ENCODE results near the gene FIG4.

The FIG4 gene

DNA sequence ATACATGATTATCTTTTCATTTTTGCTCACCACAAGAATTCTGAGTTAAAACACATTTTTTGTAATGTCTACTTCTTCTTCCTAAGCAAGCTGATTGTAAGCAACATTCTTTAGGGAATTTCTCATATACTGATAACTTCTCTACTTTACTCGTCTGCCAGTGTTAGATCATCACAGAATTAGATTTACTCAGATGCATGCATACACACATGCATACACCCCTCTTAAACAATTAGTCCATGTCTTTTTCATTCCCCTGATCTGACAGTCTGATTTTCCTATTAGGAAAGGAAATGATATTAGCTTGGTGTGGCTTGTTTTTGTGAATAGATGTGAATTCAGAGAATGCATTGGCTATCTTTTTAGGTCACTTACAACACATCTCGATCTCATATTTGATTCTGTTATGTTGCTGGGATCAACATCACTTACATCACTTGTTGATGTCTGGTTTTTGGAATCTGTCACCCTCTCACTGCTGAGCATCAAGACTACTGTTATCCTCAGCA, 91.4 kb downstream of the FIG4 start:
- no peak for DNase-seq
- in situ Hi-C loops (cut with HindIII; ENCODE audit: low pct_ligation_motif_present, low pct_unique_long_range_greater_than_20kb, low sequenced_read_pairs), result no loop called here

DNA sequence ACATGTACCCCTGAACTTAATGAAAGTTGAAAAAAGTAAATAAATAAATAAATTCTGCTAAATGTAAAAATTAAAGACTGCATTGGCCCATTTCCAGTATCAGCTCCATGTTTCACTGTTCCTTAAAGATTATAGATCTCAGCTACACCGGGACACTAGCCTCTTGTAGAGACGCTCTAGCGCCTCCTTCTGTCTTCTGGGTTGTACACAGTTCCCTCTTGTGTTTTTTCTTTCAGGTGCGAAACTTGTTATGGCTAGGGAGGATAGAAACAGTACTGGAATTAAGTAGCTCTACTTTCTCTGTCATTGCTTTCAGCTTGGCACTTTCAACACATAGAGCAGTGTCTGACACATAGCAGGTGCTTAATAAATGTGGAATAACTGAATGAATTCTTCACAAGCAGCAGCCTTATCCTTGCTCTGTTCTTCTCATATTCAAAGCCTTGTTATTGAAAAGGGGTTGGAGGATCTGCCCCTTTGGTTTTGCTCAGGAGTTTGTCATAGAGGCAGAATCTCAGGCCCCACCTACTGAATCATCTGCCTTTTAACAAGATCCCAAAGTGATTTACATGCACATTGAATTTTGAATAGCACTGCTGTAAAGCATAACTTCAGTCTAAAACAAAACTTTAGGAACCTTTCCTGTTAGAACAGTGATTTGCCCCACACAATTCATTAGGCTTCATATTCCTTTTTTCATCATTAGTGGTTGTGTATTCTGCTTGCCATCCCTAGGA, 92.3 kb downstream of the FIG4 start:
- in situ Hi-C loops (cut with HindIII; ENCODE audit: low pct_ligation_motif_present, low pct_unique_long_range_greater_than_20kb, low sequenced_read_pairs), result no loop called here
- no peak for DNase-seq

DNA sequence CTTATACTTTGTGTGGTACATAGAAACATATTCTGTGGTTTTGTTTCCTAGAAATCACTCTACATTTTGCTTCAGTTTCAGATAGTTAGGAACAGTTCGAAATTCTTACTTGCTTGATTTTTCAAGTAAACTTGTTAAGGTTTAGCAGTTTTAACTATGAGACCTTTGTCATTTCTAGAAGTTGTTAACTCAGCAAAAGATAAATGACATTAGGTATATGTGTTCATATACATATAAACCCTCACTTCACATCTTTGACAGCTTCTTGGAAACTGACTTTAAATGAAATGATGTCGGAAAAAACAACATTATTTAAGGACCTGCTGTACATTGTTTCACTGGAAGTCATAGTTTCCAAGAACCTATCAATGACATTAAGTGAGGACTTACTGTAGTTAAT, 96.2 kb downstream of the FIG4 start:
- DNase-seq, result no peak
- in situ Hi-C loops (cut with HindIII; ENCODE audit: low pct_ligation_motif_present, low pct_unique_long_range_greater_than_20kb, low sequenced_read_pairs), result no loop called here

DNA sequence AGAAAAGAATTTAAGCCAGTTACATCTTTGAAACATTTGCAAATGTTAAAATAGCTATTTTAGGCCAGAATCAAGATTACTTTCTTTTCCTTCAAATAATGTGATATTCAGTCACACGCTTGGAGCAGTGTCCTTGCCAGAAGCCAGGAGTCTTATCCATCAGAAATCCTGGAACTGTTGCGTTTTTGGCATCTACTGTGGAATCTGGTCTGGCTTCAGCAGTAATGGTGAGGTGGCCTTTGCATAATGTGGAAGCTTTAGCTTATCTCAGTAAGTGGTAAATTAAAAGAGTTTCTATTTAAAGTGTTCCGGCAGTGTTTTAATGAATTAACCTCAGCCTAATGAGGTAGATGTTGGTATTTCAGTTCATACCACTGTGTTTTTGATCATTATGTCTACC, 97.6 kb downstream of the FIG4 start:
- DNase-seq, result no peak
- in situ Hi-C loops (cut with HindIII; ENCODE audit: low pct_ligation_motif_present, low pct_unique_long_range_greater_than_20kb, low sequenced_read_pairs), result no loop called here

DNA sequence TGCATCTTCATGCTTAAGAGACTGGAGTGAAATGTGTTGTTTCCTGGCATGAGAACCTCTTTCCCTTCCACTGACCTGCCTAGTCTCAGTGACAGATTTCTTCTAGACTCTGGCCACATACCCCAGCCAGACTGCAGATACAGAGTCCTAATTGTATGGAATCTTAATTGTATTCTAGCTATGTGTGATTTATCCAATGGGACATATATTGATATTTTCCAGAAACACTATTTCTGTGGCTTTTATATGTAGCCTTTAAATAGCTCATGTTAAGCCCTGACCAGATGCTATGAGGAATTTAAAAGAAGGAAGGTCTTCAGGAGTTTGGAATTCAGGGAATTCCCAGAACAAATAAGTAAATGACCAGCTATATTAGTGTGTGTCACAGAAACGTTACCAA, 99.0 kb downstream of the FIG4 start:
- peak; percentile 54 for DNase-seq
- in situ Hi-C loops (cut with HindIII; ENCODE audit: low pct_ligation_motif_present, low pct_unique_long_range_greater_than_20kb, low sequenced_read_pairs), result no loop called here

DNA sequence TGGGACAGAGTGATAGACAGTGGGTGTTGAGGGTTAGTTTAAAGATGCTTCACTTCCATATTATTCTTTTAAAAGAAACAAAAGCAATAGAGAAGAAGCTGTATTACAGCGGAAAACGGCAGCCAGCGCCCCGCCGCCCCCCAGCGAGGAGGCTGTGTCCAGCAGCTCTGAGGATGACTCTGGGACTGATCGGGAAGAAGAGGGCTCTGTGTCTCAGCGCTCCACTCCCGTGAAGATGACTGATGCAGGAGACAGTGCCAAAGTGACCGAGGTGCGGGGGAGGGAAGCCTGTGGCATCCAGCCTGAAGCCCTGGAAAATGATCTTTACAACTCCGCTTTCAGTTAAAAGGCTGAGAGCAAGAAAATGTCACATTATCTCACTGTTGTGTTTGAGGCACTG, 100.2 kb downstream of the FIG4 start:
- in situ Hi-C loops (cut with HindIII; ENCODE audit: low pct_ligation_motif_present, low pct_unique_long_range_greater_than_20kb, low sequenced_read_pairs), result no loop called here
- DNase-seq, result peak; percentile 51

DNA sequence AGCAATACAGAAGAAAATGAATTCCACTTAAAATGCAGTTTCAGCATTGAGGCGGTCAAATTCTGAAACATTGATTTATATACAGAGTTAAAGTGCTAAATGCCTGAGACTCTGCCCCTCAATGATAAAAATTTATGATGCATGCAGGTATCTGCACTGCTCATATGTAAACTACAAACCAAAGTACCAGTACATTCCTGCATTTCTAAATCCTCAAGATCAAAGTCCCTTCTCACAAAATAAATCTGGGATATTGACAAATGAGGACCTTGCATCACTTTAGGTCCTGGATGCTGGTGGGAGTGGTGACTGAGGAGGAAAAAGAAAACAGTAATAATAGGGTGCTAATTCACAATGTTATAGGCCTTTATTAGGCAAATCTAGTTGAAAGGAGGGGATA, 101.9 kb downstream of the FIG4 start:
- no peak for DNase-seq
- in situ Hi-C loops (cut with HindIII; ENCODE audit: low pct_ligation_motif_present, low pct_unique_long_range_greater_than_20kb, low sequenced_read_pairs), result no loop called here

DNA sequence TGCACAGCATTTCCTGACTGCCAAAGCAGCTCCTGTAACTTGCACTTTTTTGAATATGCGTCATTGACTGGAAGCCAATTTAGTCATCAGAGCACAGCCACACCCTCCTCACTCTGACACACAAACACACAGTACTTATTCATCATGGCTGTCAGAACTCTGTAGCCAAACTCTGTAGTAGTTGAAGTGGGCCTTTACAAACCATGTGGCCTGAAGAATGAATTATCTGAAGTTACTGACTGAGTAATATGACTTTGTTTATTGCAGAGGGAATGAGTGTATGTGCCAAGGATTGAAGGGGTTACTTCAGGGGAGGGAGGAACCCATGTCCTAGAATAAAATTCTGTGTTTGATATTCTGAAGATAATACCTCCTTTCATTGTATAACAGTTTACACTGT, 102.7 kb downstream of the FIG4 start:
- in situ Hi-C loops (cut with HindIII; ENCODE audit: low pct_ligation_motif_present, low pct_unique_long_range_greater_than_20kb, low sequenced_read_pairs), result no loop called here
- peak; percentile 87 for DNase-seq

DNA sequence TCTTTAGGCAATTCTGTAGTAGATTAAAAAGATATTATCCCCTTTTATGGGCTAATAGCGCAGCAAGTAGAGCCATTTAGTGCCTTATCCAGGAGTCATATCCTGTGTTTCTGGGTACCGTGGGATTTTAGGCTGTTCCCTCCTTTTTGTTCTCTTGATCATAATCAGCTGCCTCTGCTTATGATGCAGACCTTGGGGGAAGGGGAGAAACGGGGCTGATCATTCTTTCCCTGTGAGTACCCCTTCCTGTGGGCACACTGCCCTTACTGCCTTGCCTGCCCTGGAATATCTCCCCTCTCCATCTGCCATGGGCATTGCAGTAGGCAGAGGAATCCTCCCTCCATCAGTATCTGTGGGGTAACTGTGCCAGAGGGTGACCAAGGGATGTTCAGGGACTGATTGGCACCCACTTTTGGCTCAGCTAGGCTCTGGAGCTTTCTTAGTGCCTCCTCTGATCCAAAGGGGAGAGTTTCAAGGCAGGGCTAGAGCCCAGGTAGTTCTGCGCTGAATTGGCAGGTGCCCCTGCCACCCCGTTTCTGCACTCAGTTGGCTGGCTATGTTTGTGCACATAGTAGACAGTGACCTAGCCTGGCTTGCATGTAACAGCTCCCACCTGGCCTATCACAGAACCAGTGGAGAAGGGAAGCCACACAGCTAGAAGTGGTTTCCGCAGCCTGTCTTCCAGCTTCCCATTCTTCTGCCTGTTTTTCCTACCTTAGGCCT, 103.3 kb downstream of the FIG4 start:
- in situ Hi-C loops (cut with HindIII; ENCODE audit: low pct_ligation_motif_present, low pct_unique_long_range_greater_than_20kb, low sequenced_read_pairs), result no loop called here
- peak; percentile 16 for DNase-seq

DNA sequence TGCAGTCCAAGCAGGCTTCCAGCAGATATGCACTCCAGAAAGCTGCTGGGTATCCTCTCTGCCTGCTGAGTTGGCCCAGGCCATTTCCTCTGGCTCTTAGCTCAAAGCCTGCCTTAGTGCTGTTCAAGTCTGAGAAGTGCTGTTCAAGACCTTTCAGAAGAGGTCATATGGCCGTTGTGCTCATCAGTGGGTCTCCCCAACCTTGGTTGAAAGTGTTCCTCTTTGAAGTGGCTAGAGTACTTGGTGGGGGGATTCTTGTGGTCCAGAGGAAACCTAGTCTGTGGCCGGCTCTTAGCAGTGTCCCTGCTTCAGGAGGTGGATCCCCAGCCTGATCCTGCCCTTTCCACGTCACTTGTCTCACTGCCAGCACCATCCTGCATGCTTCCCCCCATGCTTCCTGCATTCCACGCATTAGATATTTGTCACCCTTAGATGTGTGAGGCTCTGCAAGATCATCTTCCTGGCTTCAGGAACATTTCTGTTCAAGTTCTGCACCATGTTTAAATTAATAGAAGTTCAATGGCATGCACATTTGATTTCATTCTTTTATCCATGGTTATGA, 105.0 kb downstream of the FIG4 start:
- DNase-seq, result no peak
- in situ Hi-C loops (cut with HindIII; ENCODE audit: low pct_ligation_motif_present, low pct_unique_long_range_greater_than_20kb, low sequenced_read_pairs), result no loop called here

DNA sequence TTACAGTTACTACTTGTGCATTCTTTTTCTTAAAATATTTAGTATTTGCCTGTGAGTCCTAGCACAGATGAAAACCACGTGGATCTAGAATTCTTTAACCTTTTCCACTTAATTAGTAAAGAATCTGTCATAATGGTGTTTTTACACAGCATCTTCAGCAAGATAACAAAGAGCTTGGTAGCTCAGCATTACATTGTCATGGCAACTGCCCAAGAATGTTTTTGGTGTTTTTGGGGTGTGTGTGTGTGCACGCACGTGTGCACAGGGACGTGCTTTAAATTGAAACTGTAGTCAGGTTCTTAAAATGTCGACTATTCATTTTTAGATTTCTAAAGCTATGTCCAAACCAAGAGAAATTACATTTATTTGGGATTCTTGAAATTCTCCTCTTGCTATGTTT, 108.0 kb downstream of the FIG4 start:
- in situ Hi-C loops (cut with HindIII; ENCODE audit: low pct_ligation_motif_present, low pct_unique_long_range_greater_than_20kb, low sequenced_read_pairs), result no loop called here

DNA sequence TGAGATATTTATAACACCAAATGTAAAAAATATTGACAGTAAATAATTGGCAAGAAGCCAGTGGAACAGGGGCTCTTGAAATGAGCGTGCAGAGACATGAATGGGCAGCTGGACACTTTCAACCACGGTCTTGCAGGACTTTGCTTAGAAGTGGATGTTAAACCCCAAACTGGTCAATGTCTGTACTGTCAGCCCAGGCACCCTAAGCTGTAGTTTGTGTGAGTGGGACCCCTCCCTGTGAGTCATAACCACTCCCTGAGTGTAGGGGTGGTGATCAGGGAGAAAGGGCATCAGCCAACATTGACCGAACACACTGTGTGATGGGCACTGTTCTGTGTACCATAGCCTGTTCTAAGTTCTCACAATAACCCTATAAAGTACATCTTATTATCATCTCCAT, 108.6 kb downstream of the FIG4 start:
- in situ Hi-C loops (cut with HindIII; ENCODE audit: low pct_ligation_motif_present, low pct_unique_long_range_greater_than_20kb, low sequenced_read_pairs), result no loop called here
- DNase-seq, result no peak

More for the DNA sequence above, 108.0 kb downstream of the FIG4 start:
- no peak for DNase-seq

DNA sequence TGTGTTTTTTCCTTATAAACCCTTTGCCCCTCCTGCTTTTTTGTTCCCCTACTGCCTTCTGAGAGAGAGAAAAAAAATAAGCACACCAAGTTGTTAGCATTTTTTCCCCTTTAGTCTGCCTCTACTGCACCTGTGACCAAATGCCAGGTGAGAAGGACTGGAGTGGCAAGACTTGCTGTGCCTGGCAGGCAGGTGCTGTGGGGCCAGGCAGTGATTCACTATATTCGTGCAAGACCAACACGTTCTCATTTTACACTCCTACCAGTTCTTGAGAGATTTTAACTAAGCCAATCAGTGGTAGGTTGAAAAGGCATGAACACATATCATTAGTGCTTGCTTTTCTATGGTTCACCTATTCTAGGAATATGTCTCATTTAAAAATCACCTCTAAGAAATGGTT, 109.7 kb downstream of the FIG4 start:
- in situ Hi-C loops (cut with HindIII; ENCODE audit: low pct_ligation_motif_present, low pct_unique_long_range_greater_than_20kb, low sequenced_read_pairs), result no loop called here
- DNase-seq, result no peak

DNA sequence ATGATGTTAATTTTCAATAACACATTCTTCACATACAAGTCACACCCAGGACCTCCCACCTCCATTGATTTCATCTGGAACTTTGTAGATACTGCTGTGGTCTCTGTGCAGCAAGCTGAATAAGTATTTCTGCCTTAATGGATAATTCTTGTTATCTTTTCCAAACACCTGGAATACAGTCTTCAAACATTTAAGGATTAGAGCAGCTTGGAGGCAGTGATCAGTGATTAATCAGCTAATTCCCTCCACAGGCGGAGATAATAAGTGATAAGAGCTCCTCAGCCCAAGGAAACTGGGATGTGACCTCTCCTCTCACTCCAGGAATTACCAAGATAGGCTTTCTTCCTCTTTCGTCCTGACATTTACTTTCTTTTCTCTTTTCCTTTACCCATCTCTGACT, 110.7 kb downstream of the FIG4 start:
- DNase-seq, result no peak
- in situ Hi-C loops (cut with HindIII; ENCODE audit: low pct_ligation_motif_present, low pct_unique_long_range_greater_than_20kb, low sequenced_read_pairs), result no loop called here

DNA sequence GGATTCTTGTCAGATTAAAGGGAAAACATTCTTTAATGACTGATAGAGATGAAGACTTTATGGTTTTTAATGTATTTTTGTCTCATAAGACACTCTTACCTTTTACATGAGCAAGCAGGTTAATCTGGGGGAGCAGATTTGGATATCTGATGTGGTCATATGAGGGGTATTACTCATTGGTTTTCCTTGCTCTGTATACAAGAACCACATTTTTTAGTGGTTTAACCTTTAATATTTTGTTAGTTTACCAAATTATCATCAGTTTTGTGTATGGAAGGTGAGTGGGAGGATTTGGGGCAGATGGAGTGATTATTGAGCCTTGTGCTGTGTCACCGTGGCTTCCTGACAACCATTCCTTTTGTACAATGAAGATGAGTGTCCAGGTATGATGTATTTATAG, 112.9 kb downstream of the FIG4 start:
- no peak for DNase-seq
- in situ Hi-C loops (cut with HindIII; ENCODE audit: low pct_ligation_motif_present, low pct_unique_long_range_greater_than_20kb, low sequenced_read_pairs), result no loop called here

DNA sequence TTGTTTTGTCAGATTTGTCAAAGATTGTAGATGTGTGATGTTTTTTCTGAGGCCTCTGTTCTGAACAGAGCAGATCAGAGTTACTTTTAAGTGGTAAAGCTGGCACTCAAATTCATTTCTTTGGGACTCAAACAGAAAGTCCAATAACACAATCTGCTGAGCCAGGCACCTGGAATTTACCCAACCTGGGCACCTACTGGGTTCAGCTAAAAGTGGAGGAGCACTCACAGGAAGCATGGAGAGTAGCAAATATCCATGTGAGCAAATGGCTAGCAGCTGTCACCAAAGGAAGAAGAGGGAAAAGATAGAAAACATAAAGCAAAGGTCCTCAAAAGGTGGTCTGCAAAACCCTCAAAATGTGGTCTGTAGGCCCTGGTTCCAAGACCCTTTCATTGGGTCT, 116.8 kb downstream of the FIG4 start:
- DNase-seq, result no peak
- in situ Hi-C loops (cut with HindIII; ENCODE audit: low pct_ligation_motif_present, low pct_unique_long_range_greater_than_20kb, low sequenced_read_pairs), result no loop called here

DNA sequence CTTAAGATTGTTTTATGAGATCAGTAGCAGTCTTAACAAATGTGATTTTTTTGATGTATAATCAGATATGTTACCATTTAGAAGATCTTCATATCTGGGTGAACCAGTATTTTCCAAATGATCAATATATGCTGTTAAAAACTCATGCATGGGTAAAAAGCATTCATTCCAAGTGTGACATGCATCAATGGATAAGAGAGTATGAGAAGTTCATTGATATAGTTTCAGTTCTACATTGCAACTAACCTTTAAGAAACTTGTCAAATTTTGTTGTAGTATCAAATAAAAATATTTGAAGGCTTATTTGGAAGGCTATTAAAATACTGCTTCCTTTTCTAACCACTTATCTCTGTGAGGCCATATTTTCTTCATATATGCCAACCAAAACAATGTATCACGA, 117.7 kb downstream of the FIG4 start:
- in situ Hi-C loops (cut with HindIII; ENCODE audit: low pct_ligation_motif_present, low pct_unique_long_range_greater_than_20kb, low sequenced_read_pairs), result no loop called here
- DNase-seq, result no peak

DNA sequence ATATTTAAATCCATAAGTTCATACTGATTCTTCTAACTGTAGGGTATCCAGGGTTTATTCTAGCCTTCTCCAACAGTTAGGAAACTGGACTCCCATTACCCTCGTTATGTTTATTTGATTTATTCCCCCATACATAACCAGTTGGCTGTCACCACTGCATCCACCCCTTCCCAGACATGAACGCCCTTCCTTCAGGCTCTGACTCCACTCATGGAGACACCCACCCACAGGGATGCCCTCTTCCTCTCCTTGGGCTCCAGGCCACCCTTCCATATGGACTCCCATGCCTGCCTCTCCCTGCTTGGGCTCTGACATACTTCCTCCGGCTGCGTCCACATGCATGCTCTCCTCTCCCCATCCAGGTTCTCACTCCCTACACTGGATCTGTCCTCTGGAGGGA, 124.0 kb downstream of the FIG4 start:
- no peak for DNase-seq
- in situ Hi-C loops (cut with HindIII; ENCODE audit: low pct_ligation_motif_present, low pct_unique_long_range_greater_than_20kb, low sequenced_read_pairs), result no loop called here

DNA sequence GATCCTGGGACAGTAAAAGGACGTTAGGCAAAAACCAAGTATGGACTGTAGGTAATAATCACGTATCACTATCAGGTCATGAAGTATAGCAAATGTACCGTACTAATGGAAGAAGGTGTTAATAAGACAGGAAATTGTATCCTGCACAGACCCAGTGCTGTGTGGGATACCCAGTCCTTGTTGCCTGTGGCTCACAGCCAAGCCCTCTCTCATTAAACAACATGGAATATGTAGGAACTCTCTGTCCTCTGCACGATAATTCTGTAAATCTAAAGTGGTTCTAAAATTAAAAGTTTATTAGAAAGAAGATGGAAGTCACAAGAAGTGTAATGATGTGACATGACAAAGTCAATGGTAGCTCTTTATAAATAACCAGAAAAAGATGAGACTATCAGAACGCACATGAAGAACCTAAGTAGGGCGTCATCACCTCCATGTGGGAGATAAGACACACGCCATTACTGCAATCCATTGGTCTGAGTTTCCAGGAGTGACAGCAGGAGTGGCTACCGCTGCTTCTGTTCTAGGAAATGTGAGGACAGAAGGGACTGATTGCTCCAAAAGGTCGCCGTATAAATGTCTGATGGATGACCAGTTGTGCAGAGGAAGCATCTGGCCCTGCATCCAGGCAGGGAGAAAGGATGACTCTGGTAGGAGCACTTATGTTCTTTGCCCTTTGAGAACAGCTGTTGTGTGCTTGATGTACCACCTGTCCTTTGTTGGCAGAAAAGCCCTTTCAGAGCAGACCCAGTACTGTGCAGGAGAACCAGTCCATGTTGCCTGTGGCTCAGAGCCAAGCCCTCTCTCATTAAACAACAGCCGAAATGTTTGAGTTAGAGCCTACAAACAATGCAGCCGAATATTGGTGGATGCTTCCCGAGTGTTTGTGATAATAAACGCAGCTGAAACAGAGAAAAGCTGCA, 125.6 kb downstream of the FIG4 start:
- no peak for DNase-seq
- in situ Hi-C loops (cut with HindIII; ENCODE audit: low pct_ligation_motif_present, low pct_unique_long_range_greater_than_20kb, low sequenced_read_pairs), result no loop called here

All from ACHN (cell line).